HCT116 (cell line): ENCODE measurements around the gene RAB5IF. TPM values are rescaled to one million over a fixed set of nuclear protein-coding genes. Genes with fewer than 3 reads are reported as not detected.
"Not testable (repeated sequence)": the region's sequence is repeated elsewhere in the genome, so short reads cannot be mapped to it uniquely, and the experiment has no call there.

Experiments used
- ATAC-seq: fragments of 200-7000 bp; cut with Tn5 transposase; 2 replicates; pipeline ENCODE4 v1.9.1; 2020; ENCODE audit warnings: mild to moderate bottlenecking, moderate library complexity
- BruUV-seq: library from RNA; stranded (reverse); fragments of 400-500 nt; replicated peaks from 2 replicates; lab custom pipeline; 2021; lab: Mats Ljungman, UMichigan
- CTCF ChIA-PET: fragments of 300-600 bp; sonication (Branson Sonifier 250); formaldehyde crosslinking; loops from one replicate; lab custom pipeline; 2021; ENCODE audit warnings: antibody characterized with exemption; lab: Charles Lee
- POLR2A ChIA-PET: fragments of 300-600, 350-600 bp; sonication (Branson Sonifier 250); formaldehyde crosslinking; loops from one replicate; lab custom pipeline; 2021; ENCODE audit warnings: antibody characterized with exemption; lab: Charles Lee
- RAD21 ChIA-PET, 2 experiments: fragments of 300-600 bp; sonication (Branson Sonifier 250); formaldehyde crosslinking; loops; one replicate each; lab custom pipeline; 2023; ENCODE audit warnings: low total read pairs in 2 of 2; ENCODE audit not compliant: uncharacterized antibody in 2 of 2, unreplicated experiment in 2 of 2, low non-redundant PET in 1 of 2; lab: Charles Lee
- DNase-seq: peaks from one replicate; pipeline ENCODE4 v3.0.0-alpha.2; 2010; ENCODE audit warnings: low read depth, low spot score
- H2AFZ ChIP-seq: fragments of 200-600 bp; shearing (Covaris generic), sonication (generic); 2 replicates; pipeline ENCODE4 v1.6.1; 2017; ENCODE audit warnings: low read depth, mixed run types, mixed read lengths, antibody characterized with exemption, low read length; ENCODE audit not compliant: poor library complexity, severe bottlenecking
- H3K27ac ChIP-seq: 2 replicates; pipeline ENCODE4 v1.5.1; 2012; ENCODE audit warnings: low read depth, low read length
- H3K27me3 ChIP-seq: fragments of 200-600 bp; sonication (generic); 2 replicates; pipeline ENCODE4 v1.6.1; 2016; ENCODE audit warnings: mixed run types, low read length, mixed read lengths; ENCODE audit not compliant: insufficient read depth
- H3K36me3 ChIP-seq, 2 experiments: fragments of 200-500 bp in 1 of 2; fragments of 200-600 bp in 1 of 2; sonication (Bioruptor generic) in 1 of 2; sonication (generic) in 1 of 2; 2 replicates each; pipeline versions ENCODE4 v1.5.1 to v1.6.1; 2014 to 2016; ENCODE audit warnings: low read length in 2 of 2, inconsistent platforms in 1 of 2, mixed read lengths in 1 of 2, mixed run types in 1 of 2; ENCODE audit not compliant: insufficient read depth in 2 of 2, control insufficient read depth in 1 of 2
- H3K4me1 ChIP-seq, 2 experiments: fragments of 200-600 bp in 1 of 2; sonication (generic) in 1 of 2; 2 replicates each; pipeline versions ENCODE4 v1.5.1 to v1.6.1; 2012 to 2017; ENCODE audit warnings: low read length in 2 of 2, inconsistent platforms in 1 of 2, mild to moderate bottlenecking in 1 of 2, mixed read lengths in 1 of 2, mixed run types in 1 of 2, moderate library complexity in 1 of 2; ENCODE audit not compliant: insufficient read depth in 2 of 2, control insufficient read depth in 1 of 2
- H3K4me2 ChIP-seq: fragments of 200-600 bp; sonication (generic); 2 replicates; pipeline ENCODE4 v1.6.1; 2017; ENCODE audit warnings: mixed run types, low read length, mixed read lengths
- H3K4me3 ChIP-seq, 2 experiments: fragments of 200-600 bp in 1 of 2; sonication (generic) in 1 of 2; replicated peaks in 1 of 2; 2 replicates each; pipeline ENCODE4 v1.5.1; 2011 to 2016; ENCODE audit warnings: low read length in 2 of 2, control low read depth in 1 of 2, low read depth in 1 of 2, mild to moderate bottlenecking in 1 of 2, mixed read lengths in 1 of 2, mixed run types in 1 of 2
- H3K79me2 ChIP-seq: fragments of 200-600 bp; sonication (generic); 2 replicates; pipeline ENCODE4 v1.6.1; 2017; ENCODE audit warnings: mild to moderate bottlenecking, mixed run types, low read length, moderate library complexity, mixed read lengths; ENCODE audit not compliant: insufficient read depth
- H3K9ac ChIP-seq: fragments of 200-600 bp; sonication (generic); 2 replicates; pipeline ENCODE4 v1.6.1; 2016; ENCODE audit warnings: low read length, mixed read lengths
- H3K9me2 ChIP-seq: fragments of 200-600 bp; sonication (generic), shearing (Covaris generic); 2 replicates; pipeline ENCODE4 v1.6.1; 2017; ENCODE audit warnings: mixed run types, mild to moderate bottlenecking, moderate library complexity; ENCODE audit not compliant: insufficient read depth
- H3K9me3 ChIP-seq, 2 experiments: fragments of 200-500 bp in 1 of 2; fragments of 200-600 bp in 1 of 2; sonication (Bioruptor generic) in 1 of 2; sonication (generic) in 1 of 2; 2 replicates each; pipeline ENCODE4 v1.6.1; 2014 to 2017; ENCODE audit warnings: low read length in 2 of 2, mixed read lengths in 2 of 2, inconsistent platforms in 1 of 2, low read depth in 1 of 2, mild to moderate bottlenecking in 1 of 2, mixed run types in 1 of 2, moderate library complexity in 1 of 2; ENCODE audit not compliant: control insufficient read depth in 1 of 2, insufficient read depth in 1 of 2
- H4K20me1 ChIP-seq: fragments of 200-600 bp; sonication (generic), shearing (Covaris generic); 2 replicates; pipeline ENCODE4 v1.6.1; 2017; ENCODE audit warnings: mixed run types, mild to moderate bottlenecking, moderate library complexity; ENCODE audit not compliant: insufficient read depth
- ATF3 ChIP-seq: IDR thresholded peaks from 2 replicates; pipeline ENCODE4 v1.6.1; 2012
- CBX3 ChIP-seq: IDR thresholded peaks from 2 replicates; pipeline ENCODE4 v1.6.1; 2012; ENCODE audit warnings: low read depth
- POLR2A ChIP-seq: IDR thresholded peaks from 2 replicates; pipeline ENCODE4 v1.7.0; 2011; ENCODE audit warnings: borderline replicate concordance; ENCODE audit not compliant: insufficient read depth, insufficient read length; ENCODE audit errors: extremely low read depth
- POLR2AphosphoS5 ChIP-seq: IDR thresholded peaks from 2 replicates; pipeline ENCODE4 v1.6.1; 2011; ENCODE audit warnings: mild to moderate bottlenecking, low read depth, low read length, moderate library complexity
- SP1 ChIP-seq: IDR thresholded peaks from 2 replicates; pipeline ENCODE4 v1.6.1; 2012; ENCODE audit warnings: low read depth
- SRF ChIP-seq: IDR thresholded peaks from 2 replicates; pipeline ENCODE4 v1.6.1; 2012; ENCODE audit warnings: low read depth
- intact Hi-C: fragments of 100-400 bp; cut with micrococcal nuclease; formaldehyde crosslinking; loops from 2 replicates; pipeline ENCODE4 v1.10.0; 2022
- total RNA-seq: library from RNA; stranded (reverse); gene quantifications from one replicate; pipeline ENCODE4 v1.2.1, GENCODE V29; 2021; ENCODE audit not compliant: unreplicated experiment
- TF ChIP-seq, protein P1 (sequence below): IDR thresholded peaks from 2 replicates; pipeline ENCODE4 v1.6.1; 2011; ENCODE audit warnings: mild to moderate bottlenecking, low read length, moderate library complexity; ENCODE audit not compliant: insufficient replicate concordance; ENCODE audit errors: extremely low read depth
- TF ChIP-seq, protein P2 (sequence below), 3 experiments: fragments of 200-600 bp in 1 of 3; sonication (generic) in 1 of 3; IDR thresholded peaks in 2 of 3; conservative IDR thresholded peaks in 1 of 3; 2 replicates each; pipeline ENCODE4 v1.5.1; 2012 to 2017; ENCODE audit warnings: low read depth in 2 of 3, low read length in 2 of 3, antibody characterized with exemption in 1 of 3, borderline replicate concordance in 1 of 3, control low read depth in 1 of 3, mild to moderate bottlenecking in 1 of 3, mixed read lengths in 1 of 3, mixed run types in 1 of 3, moderate library complexity in 1 of 3; ENCODE audit not compliant: insufficient read depth in 1 of 3
- TF ChIP-seq, protein P3 (sequence below): IDR thresholded peaks from 2 replicates; pipeline ENCODE4 v1.6.1; 2012

The RAB5IF gene
- total RNA-seq, 1 experiment from 2014 or later: 82.9 TPM

GRCh38 chr20:36634342-36634741 lies 28.8 kb downstream of the RAB5IF start:
- ATAC-seq: no peak
- RAD21 ChIA-PET: no interaction called here
- H3K36me3 ChIP-seq: no peaks in the 10 kb centered on the region
- no peaks in the 10 kb centered on the region for H4K20me1 ChIP-seq
- POLR2A ChIA-PET: no interaction called here
- no peak overlapping the region for H3K27ac ChIP-seq
- H2AFZ ChIP-seq: no peak overlapping the region
- no peak overlapping the region for H3K4me3 ChIP-seq
- CTCF ChIA-PET: no interaction called here
- no peaks in the 10 kb centered on the region for H3K9me3 ChIP-seq
- no TSS peak for BruUV-seq
- H3K79me2 ChIP-seq: no peaks in the 10 kb centered on the region
- H3K9me2 ChIP-seq: no peaks in the 10 kb centered on the region
- no peaks in the 10 kb centered on the region for H3K4me1 ChIP-seq
- intact Hi-C loops: no loop called here
- H3K27me3 ChIP-seq: no peaks in the 10 kb centered on the region
- TF ChIP-seq ATF3: no peak
- no peak overlapping the region for H3K4me2 ChIP-seq
- H3K9ac ChIP-seq: no peak overlapping the region
- DNase-seq: no peak

GRCh38 chr20:36638876-36639400 lies 33.4 kb downstream of the RAB5IF start:
- H3K9me3 ChIP-seq, H3K27ac ChIP-seq, DNase-seq, H3K79me2 ChIP-seq, POLR2A ChIA-PET, intact Hi-C loops, H2AFZ ChIP-seq, H3K4me3 ChIP-seq, H3K9ac ChIP-seq, H4K20me1 ChIP-seq, H3K27me3 ChIP-seq, H3K4me2 ChIP-seq, RAD21 ChIA-PET, ATAC-seq, CTCF ChIA-PET, H3K9me2 ChIP-seq, H3K36me3 ChIP-seq, BruUV-seq: not testable (repeated sequence)
- H3K4me1 ChIP-seq: peaks cover 6 to 11% of the 10 kb centered on the region in 2 experiments; a peak in 3 of 4 replicates

DNA sequence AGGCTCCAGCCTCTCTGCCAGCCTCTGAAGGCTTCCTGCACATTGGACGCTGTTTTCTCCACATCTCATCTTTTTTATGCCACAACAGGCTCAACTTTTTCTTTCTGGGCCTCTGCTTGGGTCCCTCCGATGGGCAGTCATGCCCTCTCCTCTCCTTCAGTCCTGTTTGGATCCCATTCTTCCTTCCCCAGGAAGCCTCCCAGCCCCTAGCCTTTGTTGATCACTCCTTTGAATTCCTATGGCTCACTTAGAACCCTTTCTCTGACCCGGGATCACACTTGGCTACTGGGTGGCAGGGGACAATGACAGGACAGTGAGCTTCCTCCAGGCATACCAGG lies 35.9 kb downstream of the RAB5IF start:
- POLR2A ChIA-PET: no interaction called here
- H3K4me3 ChIP-seq: no peak overlapping the region
- H3K9me2 ChIP-seq: no peaks in the 10 kb centered on the region
- H3K27me3 ChIP-seq: no peaks in the 10 kb centered on the region
- H3K4me2 ChIP-seq: no peak overlapping the region
- no peak overlapping the region for H3K27ac ChIP-seq
- H3K79me2 ChIP-seq: no peaks in the 10 kb centered on the region
- no peak overlapping the region for H2AFZ ChIP-seq
- intact Hi-C loops: no loop called here
- BruUV-seq: no TSS peak
- RAD21 ChIA-PET: no interaction called here
- no peak overlapping the region for H3K9ac ChIP-seq
- ATAC-seq (no peak), DNase-seq (no peak)
- CTCF ChIA-PET: no interaction called here
- peaks cover 6 to 11% of the 10 kb centered on the region in 2 experiments; a peak in 3 of 4 replicates for H3K4me1 ChIP-seq
- no peaks in the 10 kb centered on the region for H4K20me1 ChIP-seq
- no peaks in the 10 kb centered on the region for H3K36me3 ChIP-seq
- no peaks in the 10 kb centered on the region for H3K9me3 ChIP-seq
- no peak for TF ChIP-seq POLR2A
- TF ChIP-seq, protein P1, sequence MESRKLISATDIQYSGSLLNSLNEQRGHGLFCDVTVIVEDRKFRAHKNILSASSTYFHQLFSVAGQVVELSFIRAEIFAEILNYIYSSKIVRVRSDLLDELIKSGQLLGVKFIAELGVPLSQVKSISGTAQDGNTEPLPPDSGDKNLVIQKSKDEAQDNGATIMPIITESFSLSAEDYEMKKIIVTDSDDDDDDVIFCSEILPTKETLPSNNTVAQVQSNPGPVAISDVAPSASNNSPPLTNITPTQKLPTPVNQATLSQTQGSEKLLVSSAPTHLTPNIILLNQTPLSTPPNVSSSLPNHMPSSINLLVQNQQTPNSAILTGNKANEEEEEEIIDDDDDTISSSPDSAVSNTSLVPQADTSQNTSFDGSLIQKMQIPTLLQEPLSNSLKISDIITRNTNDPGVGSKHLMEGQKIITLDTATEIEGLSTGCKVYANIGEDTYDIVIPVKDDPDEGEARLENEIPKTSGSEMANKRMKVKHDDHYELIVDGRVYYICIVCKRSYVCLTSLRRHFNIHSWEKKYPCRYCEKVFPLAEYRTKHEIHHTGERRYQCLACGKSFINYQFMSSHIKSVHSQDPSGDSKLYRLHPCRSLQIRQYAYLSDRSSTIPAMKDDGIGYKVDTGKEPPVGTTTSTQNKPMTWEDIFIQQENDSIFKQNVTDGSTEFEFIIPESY: no peak
- TF ChIP-seq SRF: no peak
- no peak for TF ChIP-seq CBX3
- TF ChIP-seq, protein P2, sequence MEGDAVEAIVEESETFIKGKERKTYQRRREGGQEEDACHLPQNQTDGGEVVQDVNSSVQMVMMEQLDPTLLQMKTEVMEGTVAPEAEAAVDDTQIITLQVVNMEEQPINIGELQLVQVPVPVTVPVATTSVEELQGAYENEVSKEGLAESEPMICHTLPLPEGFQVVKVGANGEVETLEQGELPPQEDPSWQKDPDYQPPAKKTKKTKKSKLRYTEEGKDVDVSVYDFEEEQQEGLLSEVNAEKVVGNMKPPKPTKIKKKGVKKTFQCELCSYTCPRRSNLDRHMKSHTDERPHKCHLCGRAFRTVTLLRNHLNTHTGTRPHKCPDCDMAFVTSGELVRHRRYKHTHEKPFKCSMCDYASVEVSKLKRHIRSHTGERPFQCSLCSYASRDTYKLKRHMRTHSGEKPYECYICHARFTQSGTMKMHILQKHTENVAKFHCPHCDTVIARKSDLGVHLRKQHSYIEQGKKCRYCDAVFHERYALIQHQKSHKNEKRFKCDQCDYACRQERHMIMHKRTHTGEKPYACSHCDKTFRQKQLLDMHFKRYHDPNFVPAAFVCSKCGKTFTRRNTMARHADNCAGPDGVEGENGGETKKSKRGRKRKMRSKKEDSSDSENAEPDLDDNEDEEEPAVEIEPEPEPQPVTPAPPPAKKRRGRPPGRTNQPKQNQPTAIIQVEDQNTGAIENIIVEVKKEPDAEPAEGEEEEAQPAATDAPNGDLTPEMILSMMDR (IDR thresholded peaks at IDR 0.05 in 2 of 3, conservative IDR thresholded peaks at IDR 0.05 in 1 of 3; ENCODE audit: borderline replicate concordance in 1 of 3, insufficient read depth in 1 of 3, low read depth in 2 of 3, low read length in 2 of 3): no peak
- TF ChIP-seq SP1: no peak
- TF ChIP-seq, protein P3, sequence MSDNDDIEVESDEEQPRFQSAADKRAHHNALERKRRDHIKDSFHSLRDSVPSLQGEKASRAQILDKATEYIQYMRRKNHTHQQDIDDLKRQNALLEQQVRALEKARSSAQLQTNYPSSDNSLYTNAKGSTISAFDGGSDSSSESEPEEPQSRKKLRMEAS: no peak
- TF ChIP-seq POLR2AphosphoS5: no peak
